Coronary artery (tissue), 2 donors: ENCODE data around the gene LRRC14B.
"Not testable (repeated sequence)": the region's sequence is repeated elsewhere in the genome, so short reads cannot be mapped to it uniquely, and the experiment has no call there.

Experiments used
- DNase-seq: peaks from one replicate; pipeline ENCODE4 v3.0.0-alpha.2; 2017; ENCODE audit warnings: low spot score
- H3K27ac ChIP-seq, 2 donors: fragments of 200-600 bp; sonication (generic); one replicate each; pipeline ENCODE4 v1.5.1; 2016 to 2019
- H3K4me3 ChIP-seq: fragments of 200-600 bp; sonication (generic); 2 replicates; pipeline ENCODE4 v1.5.1; 2016; ENCODE audit warnings: mild to moderate bottlenecking, moderate library complexity
- CTCF ChIP-seq: fragments of 200-600 bp; sonication (generic); IDR thresholded peaks from one replicate; pipeline ENCODE4 v1.5.1; 2019; ENCODE audit warnings: antibody characterized with exemption

Gene LRRC14B

GRCh38 chr5:164244-164643 is 27.1 kb upstream of the LRRC14B start:
- TF ChIP-seq CTCF = no peak
- H3K27ac ChIP-seq = no peak overlapping the region
- no peak for DNase-seq

GRCh38 chr5:164783-165182 is 26.5 kb upstream of the LRRC14B start:
- not testable (repeated sequence) for H3K27ac ChIP-seq, H3K4me3 ChIP-seq
- peak; percentile 26 for DNase-seq

More at GRCh38 chr5:164244-164643, 27.1 kb upstream of the LRRC14B start:
- H3K4me3 ChIP-seq = no peak overlapping the region

- Histone ChIP-seq H3K27ac (no peak overlapping the region), H3K4me3 (no peak overlapping the region)
- DNase-seq = peak; percentile 22
- no peak for TF ChIP-seq CTCF
Measured at GRCh38 chr5:166441-167372, 24.6 kb upstream of the LRRC14B start.

- H3K27ac ChIP-seq = no peak overlapping the region
- H3K4me3 ChIP-seq = no peak overlapping the region
- no peak for TF ChIP-seq CTCF
- peak; percentile 46 for DNase-seq
Measured at GRCh38 chr5:167511-167910, 23.8 kb upstream of the LRRC14B start.

- DNase-seq = peak; percentile 54
- Histone ChIP-seq H3K27ac (no peak overlapping the region), H3K4me3 (no peak overlapping the region)
- no peak for TF ChIP-seq CTCF
Measured at GRCh38 chr5:167982-168660, 23.2 kb upstream of the LRRC14B start.

GRCh38 chr5:169071-169727 is 22.1 kb upstream of the LRRC14B start:
- DNase-seq = peak; percentile 65
- no peak for TF ChIP-seq CTCF
- Histone ChIP-seq H3K4me3 (no peak overlapping the region), H3K27ac (peak overlapping the region in 1 of 2 donors; percentile 8)

- TF ChIP-seq CTCF = no peak
- Histone ChIP-seq H3K4me3 (no peak overlapping the region), H3K27ac (peak overlapping the region in 1 of 2 donors; percentile 8)
- DNase-seq = peak; percentile 64
Measured at GRCh38 chr5:169728-170094, 21.6 kb upstream of the LRRC14B start.
